Prostate gland (tissue), 1 donor: Measurements from ENCODE around the gene GALNT7.

Source experiments
- POLR2A ChIP-seq: fragments of 450-650 bp; IDR thresholded peaks from one replicate; pipeline ENCODE4 v1.6.1; 2016; ENCODE audit warnings: antibody characterized with exemption, mild to moderate bottlenecking
- POLR2AphosphoS5 ChIP-seq: sonication (generic); formaldehyde crosslinking; IDR thresholded peaks from one replicate; pipeline ENCODE4 v1.6.1; 2017; ENCODE audit warnings: antibody characterized with exemption

GRCh38 chr4:173347467-173347866, 178.9 kb downstream of the GALNT7 start:
- TF ChIP-seq POLR2AphosphoS5: no peak
- no peak for TF ChIP-seq POLR2A
